Spinal cord (tissue), 10 donors: Measurements from ENCODE around the gene DLG5. TPM values are rescaled to one million over a fixed set of nuclear protein-coding genes. Genes with fewer than 3 reads are reported as not detected.

ENCODE experiments used
- DNase-seq, 6 donors: peaks; one replicate each; pipeline versions ENCODE4 v3.0.0 to v3.0.0-alpha.2; 2013 to 2015; ENCODE audit warnings: low spot score in 6 of 6, low read depth in 4 of 6
- H3K27ac ChIP-seq: one replicate; pipeline ENCODE4 v1.5.1; 2013; ENCODE audit warnings: low read depth, low read length, control low read depth
- H3K27me3 ChIP-seq: one replicate; pipeline ENCODE4 v1.6.1; 2013; ENCODE audit warnings: low read length; ENCODE audit not compliant: control insufficient read depth, insufficient read depth
- H3K36me3 ChIP-seq: one replicate; pipeline ENCODE4 v1.6.1; 2013; ENCODE audit warnings: low read length; ENCODE audit not compliant: control insufficient read depth, insufficient read depth
- H3K4me1 ChIP-seq: one replicate; pipeline ENCODE4 v1.6.1; 2013; ENCODE audit warnings: low read length; ENCODE audit not compliant: control insufficient read depth, insufficient read depth
- H3K4me3 ChIP-seq: one replicate; pipeline ENCODE4 v1.5.1; 2013; ENCODE audit warnings: low read depth, low read length, control low read depth
- H3K9me3 ChIP-seq: one replicate; pipeline ENCODE4 v1.6.1; 2013; ENCODE audit warnings: low read length; ENCODE audit not compliant: control insufficient read depth, insufficient read depth
- WGBS: methylation state at CpG from one replicate; pipeline ENCODE4 v1.1.5; 2013; ENCODE audit warnings: missing lambda C conversion rate; ENCODE audit not compliant: insufficient coverage; 5-methylcytosine and 5-hydroxymethylcytosine counted together
- polyA plus RNA-seq, 2 donors: library from polyadenylated mRNA; unstranded; fragments of 120-200 nt; gene quantifications; one replicate each; pipeline ENCODE4 v1.2.1, GENCODE V29; 2013; ENCODE audit not compliant: insufficient read length in 2 of 2
- total RNA-seq, 2 donors: library from RNA; depleted of rRNA in 1 of 2; stranded (reverse); fragments of 120-200 nt in 1 of 2; fragments of >200 nt in 1 of 2; gene quantifications; one replicate each; pipeline versions ENCODE4 v1.2.3 to v1.2.4, GENCODE V29; 2013 to 2014
- donor health status: healthy.

DLG5 gene
- total and polyA plus RNA-seq, 4 donors = 27.5 to 78.5 (median 51.3) TPM

DNA sequence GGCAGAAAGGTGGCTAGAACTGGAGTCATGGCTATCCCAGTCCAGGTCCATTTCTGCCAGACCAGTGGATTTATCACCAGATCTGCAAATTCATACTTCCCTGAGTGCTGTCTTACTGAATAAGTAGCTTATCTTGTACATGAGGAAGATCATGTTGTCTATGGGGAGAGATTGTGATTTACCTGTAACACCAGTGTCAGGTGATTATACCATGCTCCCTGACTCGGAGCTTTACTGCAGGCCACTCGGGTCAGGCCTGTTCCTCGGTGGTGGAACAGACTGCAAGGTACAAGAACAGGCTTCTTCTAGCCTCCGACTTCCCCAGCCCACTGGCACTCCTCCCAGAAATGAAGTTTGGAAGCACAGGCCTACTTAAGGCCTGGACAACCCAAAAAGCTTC, 42.6 kb upstream of the DLG5 start:
- no peaks in the 10 kb centered on the region for H3K27me3 ChIP-seq
- H3K36me3 ChIP-seq = peaks cover 2% of the 10 kb centered on the region
- peaks cover 17% of the 10 kb centered on the region for H3K4me1 ChIP-seq
- WGBS = 46% methylated on average over 4 of the region's 4 CpGs
- DNase-seq = no peak
- H3K27ac ChIP-seq = no peak overlapping the region
- H3K9me3 ChIP-seq = no peaks in the 10 kb centered on the region
- H3K4me3 ChIP-seq = no peak overlapping the region

GRCh38 chr10:77967611-77968022, 41.1 kb upstream of the DLG5 start:
- H3K27me3 ChIP-seq = no peaks in the 10 kb centered on the region
- peak; percentile 75 to 96 (median 77) for DNase-seq
- H3K4me1 ChIP-seq = peaks cover 13% of the 10 kb centered on the region
- peaks cover 2% of the 10 kb centered on the region for H3K36me3 ChIP-seq
- peak overlapping the region; percentile 58 for H3K27ac ChIP-seq
- WGBS = 6% methylated on average over 8 of the region's 8 CpGs
- no peaks in the 10 kb centered on the region for H3K9me3 ChIP-seq
- no peak overlapping the region for H3K4me3 ChIP-seq

GRCh38 chr10:77965294-77965693, 38.7 kb upstream of the DLG5 start:
- H3K9me3 ChIP-seq = no peaks in the 10 kb centered on the region
- H3K36me3 ChIP-seq = no peaks in the 10 kb centered on the region
- H3K4me1 ChIP-seq = peaks cover 18% of the 10 kb centered on the region
- H3K27me3 ChIP-seq = no peaks in the 10 kb centered on the region
- H3K27ac ChIP-seq = no peak overlapping the region
- H3K4me3 ChIP-seq = no peak overlapping the region
- DNase-seq = no peak
- WGBS = no CpG with 5 or more reads among the region's 5 CpGs

DNA sequence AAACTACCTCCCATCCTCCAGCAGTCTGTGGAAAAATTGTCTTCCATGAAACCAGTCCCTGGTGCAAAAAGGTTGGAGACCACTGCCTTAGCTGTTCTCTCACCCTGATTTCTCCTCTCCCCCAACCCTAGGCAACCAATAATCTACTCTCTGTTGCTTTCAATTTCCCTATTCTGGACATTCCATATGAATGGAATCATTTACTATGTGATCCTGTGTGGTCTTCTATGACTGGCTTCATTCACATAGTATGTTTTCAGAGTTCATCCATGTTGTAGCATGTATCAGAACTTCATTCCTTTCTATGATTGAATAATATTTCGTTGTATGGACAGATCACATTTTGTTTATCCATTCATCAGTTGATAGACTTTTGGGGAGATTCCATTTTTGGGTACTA, 38.3 kb upstream of the DLG5 start:
- Histone ChIP-seq H3K9me3 (no peaks in the 10 kb centered on the region), H3K4me1 (peaks cover 22% of the 10 kb centered on the region), H3K4me3 (no peak overlapping the region), H3K27ac (no peak overlapping the region), H3K27me3 (no peaks in the 10 kb centered on the region), H3K36me3 (no peaks in the 10 kb centered on the region)
- no CpG with 5 or more reads among the region's 1 CpG for WGBS
- no peak for DNase-seq

- H3K36me3 ChIP-seq = no peaks in the 10 kb centered on the region
- H3K27me3 ChIP-seq = no peaks in the 10 kb centered on the region
- 98% methylated on average over 6 of the region's 7 CpGs for WGBS
- peaks cover 25% of the 10 kb centered on the region for H3K4me1 ChIP-seq
- H3K27ac ChIP-seq = no peak overlapping the region
- H3K4me3 ChIP-seq = no peak overlapping the region
- DNase-seq = no peak
- H3K9me3 ChIP-seq = no peaks in the 10 kb centered on the region
These were observed 37.3 kb upstream of the DLG5 start for GRCh38 chr10:77963901-77964300.

DNA sequence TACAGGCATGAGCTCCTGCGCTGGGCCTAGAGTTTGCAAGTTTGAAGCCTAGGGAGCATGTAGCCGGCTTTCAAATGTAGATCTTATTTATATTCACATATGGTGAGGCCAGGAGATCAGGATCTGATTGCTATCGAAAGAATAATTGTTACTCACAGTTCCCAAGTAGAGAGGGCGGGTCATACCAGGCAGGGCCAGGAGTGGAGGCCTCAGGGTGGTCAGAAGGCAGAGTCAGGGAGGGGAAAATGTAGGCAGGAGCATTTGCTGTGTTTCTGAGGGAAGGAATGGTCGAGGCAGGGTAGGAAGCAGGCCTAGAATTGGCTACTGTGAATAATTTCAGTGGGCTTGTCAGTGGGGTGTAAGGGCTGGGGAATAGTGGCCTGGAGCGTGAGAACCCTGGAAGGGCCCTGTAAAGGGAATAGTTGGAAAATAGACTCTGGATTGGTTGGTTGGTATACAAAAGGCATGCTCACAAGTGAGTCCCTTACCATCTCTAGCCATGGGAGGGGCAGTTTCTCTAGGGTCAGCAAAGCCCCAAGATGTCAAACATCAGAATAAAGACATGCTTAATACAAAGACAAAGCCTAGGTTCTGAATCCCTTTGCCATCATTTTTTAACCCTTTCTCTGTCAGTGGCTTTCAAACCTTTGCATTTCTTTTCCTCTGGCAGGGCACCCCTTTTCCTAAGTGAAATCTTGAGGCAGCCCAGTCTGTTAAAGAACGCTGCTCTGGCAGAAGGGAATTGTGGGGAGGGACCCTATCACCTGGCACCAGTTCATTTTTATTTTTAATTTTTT, 36.0 kb upstream of the DLG5 start:
- H3K36me3 ChIP-seq = no peaks in the 10 kb centered on the region
- no peaks in the 10 kb centered on the region for H3K27me3 ChIP-seq
- no peaks in the 10 kb centered on the region for H3K9me3 ChIP-seq
- DNase-seq = no peak
- no peak overlapping the region for H3K27ac ChIP-seq
- 62% methylated on average over 4 of the region's 7 CpGs for WGBS
- peaks cover 17% of the 10 kb centered on the region for H3K4me1 ChIP-seq
- no peak overlapping the region for H3K4me3 ChIP-seq

DNA sequence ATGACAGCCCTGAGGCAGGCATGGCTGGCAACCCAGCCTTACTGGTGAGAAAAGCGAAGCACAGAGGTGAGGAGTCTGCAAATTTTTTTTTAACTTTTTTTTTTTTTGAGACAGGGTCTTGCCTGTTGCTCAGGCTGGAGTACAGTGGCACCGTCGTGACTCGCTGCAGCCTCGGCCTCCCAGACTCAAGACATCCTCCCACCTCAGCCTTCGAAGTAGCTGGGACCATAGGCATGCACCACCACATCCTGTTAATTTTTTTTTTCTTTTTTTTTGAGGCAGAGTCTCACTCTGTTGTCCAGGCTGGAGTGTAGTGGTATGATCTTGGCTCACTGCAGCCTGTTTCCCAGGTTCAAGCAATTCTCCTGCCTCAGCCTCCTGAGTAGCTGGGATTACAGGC, 35.1 kb upstream of the DLG5 start:
- Histone ChIP-seq H3K27ac (no peak overlapping the region), H3K4me3 (no peak overlapping the region), H3K36me3 (no peaks in the 10 kb centered on the region), H3K9me3 (no peaks in the 10 kb centered on the region), H3K4me1 (peaks cover 11% of the 10 kb centered on the region), H3K27me3 (no peaks in the 10 kb centered on the region)
- no peak for DNase-seq
- 95% methylated on average over 4 of the region's 6 CpGs for WGBS

GRCh38 chr10:77960829-77961329, 34.3 kb upstream of the DLG5 start:
- H3K9me3 ChIP-seq = no peaks in the 10 kb centered on the region
- no peak for DNase-seq
- H3K27ac ChIP-seq = no peak overlapping the region
- no CpG with 5 or more reads among the region's 6 CpGs for WGBS
- H3K4me3 ChIP-seq = no peak overlapping the region
- H3K36me3 ChIP-seq = no peaks in the 10 kb centered on the region
- peaks cover 11% of the 10 kb centered on the region for H3K4me1 ChIP-seq
- H3K27me3 ChIP-seq = no peaks in the 10 kb centered on the region

- DNase-seq = no peak
- H3K4me1 ChIP-seq = peaks cover 11% of the 10 kb centered on the region
- WGBS = 55% methylated on average over 3 of the region's 8 CpGs
- no peak overlapping the region for H3K27ac ChIP-seq
- no peaks in the 10 kb centered on the region for H3K9me3 ChIP-seq
- H3K36me3 ChIP-seq = no peaks in the 10 kb centered on the region
- no peaks in the 10 kb centered on the region for H3K27me3 ChIP-seq
- no peak overlapping the region for H3K4me3 ChIP-seq
These were observed 33.4 kb upstream of the DLG5 start for GRCh38 chr10:77959887-77960455.

- H3K9me3 ChIP-seq = no peaks in the 10 kb centered on the region
- peak in 1 of 6 donors; percentile 43 for DNase-seq
- peaks cover 11% of the 10 kb centered on the region for H3K4me1 ChIP-seq
- WGBS = 44% methylated on average over 4 of the region's 4 CpGs
- no peak overlapping the region for H3K4me3 ChIP-seq
- no peak overlapping the region for H3K27ac ChIP-seq
- no peaks in the 10 kb centered on the region for H3K36me3 ChIP-seq
- H3K27me3 ChIP-seq = no peaks in the 10 kb centered on the region
These were observed 32.8 kb upstream of the DLG5 start for GRCh38 chr10:77959384-77959783.
